K562 (cell line): ENCODE results near the gene SCYL3.

ENCODE experiments used
- CBFA2T2 ChIP-seq: fragments of 450-650 bp; conservative IDR thresholded peaks from 2 replicates; pipeline ENCODE4 v1.6.1; 2017; ENCODE audit warnings: mild to moderate bottlenecking
- CTCF ChIP-seq, 3 experiments: IDR thresholded peaks in 2 of 3; conservative IDR thresholded peaks in 1 of 3; 2 replicates each; pipeline ENCODE4 v1.5.1; 2011 to 2012; ENCODE audit warnings: low read length in 3 of 3, mild to moderate bottlenecking in 3 of 3, control low read depth in 2 of 3, improper control_type of control experiment in 1 of 3, inconsistent platforms in 1 of 3, low read depth in 1 of 3, mixed read lengths in 1 of 3, moderate library complexity in 1 of 3; ENCODE audit not compliant: insufficient read depth in 2 of 3
- HDAC1 ChIP-seq, 2 experiments: fragments of 450-650 bp; IDR thresholded peaks; 2 replicates each; pipeline ENCODE4 v1.6.1; 2016 to 2017; ENCODE audit warnings: inconsistent platforms in 1 of 2, mild to moderate bottlenecking in 1 of 2, moderate library complexity in 1 of 2
- ZBTB8A ChIP-seq: fragments of 450-650 bp; IDR thresholded peaks from 2 replicates; pipeline ENCODE4 v1.6.1; 2018; ENCODE audit warnings: mild to moderate bottlenecking, moderate library complexity; ENCODE audit not compliant: partially characterized antibody
- TF ChIP-seq, protein P1 (sequence below): sonication (generic); formaldehyde crosslinking; IDR thresholded peaks from 2 replicates; pipeline ENCODE4 v1.8.1; 2023; ENCODE audit warnings: missing genetic modification reagents, mild to moderate bottlenecking, borderline replicate concordance

DNA sequence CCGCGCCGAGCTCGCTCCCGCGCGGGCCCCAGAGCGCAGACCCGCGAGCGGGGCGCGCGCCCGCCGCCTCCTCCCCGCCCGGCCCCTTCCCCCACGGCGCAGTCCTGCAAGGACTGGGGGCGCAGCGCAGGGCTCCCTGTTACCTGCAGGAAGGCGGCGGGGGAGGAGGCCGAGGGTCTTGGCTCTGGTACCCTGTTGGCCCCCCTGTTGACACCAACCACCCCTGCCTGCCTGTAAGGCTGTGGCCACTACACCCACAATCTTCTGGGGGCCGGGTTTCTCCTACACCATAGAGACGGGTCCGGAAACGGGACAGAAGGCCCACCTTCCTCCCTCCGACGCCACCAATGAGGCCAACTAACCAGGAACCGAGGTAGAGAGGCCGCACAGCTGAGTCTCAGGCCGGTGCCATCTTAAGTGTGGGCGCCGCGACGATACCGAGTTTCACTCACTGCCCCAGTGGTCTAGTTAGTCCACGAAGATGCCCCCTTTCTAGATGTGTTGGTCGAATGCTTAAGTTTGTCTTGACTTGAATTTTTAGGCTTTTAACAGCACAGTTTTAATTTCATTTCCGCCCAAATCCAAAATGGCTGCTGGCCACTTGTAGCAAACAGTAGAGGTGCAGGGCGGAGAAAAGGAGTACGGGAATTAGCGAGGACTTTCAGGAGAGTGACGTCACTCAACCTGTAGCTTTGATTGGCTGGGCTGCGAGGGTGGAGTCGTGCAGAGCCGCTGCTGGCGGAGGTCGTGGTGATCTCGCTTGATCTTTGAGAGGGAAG lies at the start of gene SCYL3:
- TF ChIP-seq HDAC1 (IDR thresholded peaks at IDR 0.05), result no peak; a peak in 1 of 4 replicates
- no peak for TF ChIP-seq ZBTB8A
- TF ChIP-seq, protein P1, sequence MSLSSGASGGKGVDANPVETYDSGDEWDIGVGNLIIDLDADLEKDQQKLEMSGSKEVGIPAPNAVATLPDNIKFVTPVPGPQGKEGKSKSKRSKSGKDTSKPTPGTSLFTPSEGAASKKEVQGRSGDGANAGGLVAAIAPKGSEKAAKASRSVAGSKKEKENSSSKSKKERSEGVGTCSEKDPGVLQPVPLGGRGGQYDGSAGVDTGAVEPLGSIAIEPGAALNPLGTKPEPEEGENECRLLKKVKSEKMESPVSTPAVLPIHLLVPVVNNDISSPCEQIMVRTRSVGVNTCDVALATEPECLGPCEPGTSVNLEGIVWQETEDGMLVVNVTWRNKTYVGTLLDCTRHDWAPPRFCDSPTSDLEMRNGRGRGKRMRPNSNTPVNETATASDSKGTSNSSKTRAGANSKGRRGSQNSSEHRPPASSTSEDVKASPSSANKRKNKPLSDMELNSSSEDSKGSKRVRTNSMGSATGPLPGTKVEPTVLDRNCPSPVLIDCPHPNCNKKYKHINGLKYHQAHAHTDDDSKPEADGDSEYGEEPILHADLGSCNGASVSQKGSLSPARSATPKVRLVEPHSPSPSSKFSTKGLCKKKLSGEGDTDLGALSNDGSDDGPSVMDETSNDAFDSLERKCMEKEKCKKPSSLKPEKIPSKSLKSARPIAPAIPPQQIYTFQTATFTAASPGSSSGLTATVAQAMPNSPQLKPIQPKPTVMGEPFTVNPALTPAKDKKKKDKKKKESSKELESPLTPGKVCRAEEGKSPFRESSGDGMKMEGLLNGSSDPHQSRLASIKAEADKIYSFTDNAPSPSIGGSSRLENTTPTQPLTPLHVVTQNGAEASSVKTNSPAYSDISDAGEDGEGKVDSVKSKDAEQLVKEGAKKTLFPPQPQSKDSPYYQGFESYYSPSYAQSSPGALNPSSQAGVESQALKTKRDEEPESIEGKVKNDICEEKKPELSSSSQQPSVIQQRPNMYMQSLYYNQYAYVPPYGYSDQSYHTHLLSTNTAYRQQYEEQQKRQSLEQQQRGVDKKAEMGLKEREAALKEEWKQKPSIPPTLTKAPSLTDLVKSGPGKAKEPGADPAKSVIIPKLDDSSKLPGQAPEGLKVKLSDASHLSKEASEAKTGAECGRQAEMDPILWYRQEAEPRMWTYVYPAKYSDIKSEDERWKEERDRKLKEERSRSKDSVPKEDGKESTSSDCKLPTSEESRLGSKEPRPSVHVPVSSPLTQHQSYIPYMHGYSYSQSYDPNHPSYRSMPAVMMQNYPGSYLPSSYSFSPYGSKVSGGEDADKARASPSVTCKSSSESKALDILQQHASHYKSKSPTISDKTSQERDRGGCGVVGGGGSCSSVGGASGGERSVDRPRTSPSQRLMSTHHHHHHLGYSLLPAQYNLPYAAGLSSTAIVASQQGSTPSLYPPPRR (CRISPR knock-in tag), result peak; percentile 21; the same call in 1 of the 2 replicates
- no peak for TF ChIP-seq CBFA2T2
- no peak for TF ChIP-seq CTCF (IDR thresholded peaks at IDR 0.05 in 2 of 3, conservative IDR thresholded peaks at IDR 0.05 in 1 of 3; ENCODE audit: insufficient read depth in 2 of 3, low read depth in 1 of 3, low read length in 3 of 3)
